Inflammatory macrophage treated with lipopolysaccharide for 4 hours (primary cell): ENCODE data around the gene UBE2G2.
A peak's percentile ranks its signal among the peaks of the same experiment; 100 is the strongest.
"Not testable (repeated sequence)": the region's sequence is repeated elsewhere in the genome, so short reads cannot be mapped to it uniquely, and the experiment has no call there.

Source experiments
- DNase-seq: peaks from one replicate; pipeline ENCODE4 v3.0.0-alpha.2; 2020

UBE2G2 gene

DNA sequence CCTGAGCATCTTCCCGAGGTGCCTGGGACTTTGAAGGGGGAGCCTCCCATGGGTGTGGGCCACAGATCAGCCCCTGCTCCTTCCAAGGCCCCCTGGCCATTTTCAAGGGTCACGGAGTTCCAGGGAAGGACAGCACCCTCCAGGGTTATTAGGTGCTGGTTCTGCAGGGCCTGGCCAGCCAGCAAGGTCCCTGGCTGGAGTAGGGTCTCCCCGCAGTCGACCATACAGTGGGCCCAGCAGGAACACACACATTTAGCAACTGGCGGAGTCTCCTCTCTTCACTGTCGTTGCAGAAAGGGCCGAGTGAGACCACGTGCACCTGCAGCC lies 34.0 kb upstream of the UBE2G2 start:
- DNase-seq: no peak

- no peak for DNase-seq
These were observed 33.5 kb upstream of the UBE2G2 start for GRCh38 chr21:44834951-44835646.

- DNase-seq: no peak
These were observed 32.8 kb upstream of the UBE2G2 start for GRCh38 chr21:44834231-44834950.

DNA sequence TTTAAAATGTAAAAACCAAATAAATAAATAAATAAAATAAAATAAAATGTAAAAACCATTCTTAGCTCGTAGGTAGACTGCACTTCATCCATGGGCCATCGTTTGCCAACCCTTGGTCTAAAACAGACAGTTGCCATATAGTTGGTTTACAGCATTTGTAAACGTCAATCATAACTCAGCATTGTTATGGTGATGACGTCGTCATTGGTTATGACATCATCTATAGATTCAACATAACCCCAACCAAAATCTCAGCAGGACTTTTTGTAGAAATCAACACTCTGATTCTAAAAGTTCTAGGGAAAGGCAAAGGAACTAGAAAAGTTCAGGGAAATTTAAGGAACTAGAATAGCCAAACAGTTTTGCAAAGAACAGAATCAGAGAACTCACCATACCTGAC lies 32.0 kb upstream of the UBE2G2 start:
- no peak for DNase-seq

DNA sequence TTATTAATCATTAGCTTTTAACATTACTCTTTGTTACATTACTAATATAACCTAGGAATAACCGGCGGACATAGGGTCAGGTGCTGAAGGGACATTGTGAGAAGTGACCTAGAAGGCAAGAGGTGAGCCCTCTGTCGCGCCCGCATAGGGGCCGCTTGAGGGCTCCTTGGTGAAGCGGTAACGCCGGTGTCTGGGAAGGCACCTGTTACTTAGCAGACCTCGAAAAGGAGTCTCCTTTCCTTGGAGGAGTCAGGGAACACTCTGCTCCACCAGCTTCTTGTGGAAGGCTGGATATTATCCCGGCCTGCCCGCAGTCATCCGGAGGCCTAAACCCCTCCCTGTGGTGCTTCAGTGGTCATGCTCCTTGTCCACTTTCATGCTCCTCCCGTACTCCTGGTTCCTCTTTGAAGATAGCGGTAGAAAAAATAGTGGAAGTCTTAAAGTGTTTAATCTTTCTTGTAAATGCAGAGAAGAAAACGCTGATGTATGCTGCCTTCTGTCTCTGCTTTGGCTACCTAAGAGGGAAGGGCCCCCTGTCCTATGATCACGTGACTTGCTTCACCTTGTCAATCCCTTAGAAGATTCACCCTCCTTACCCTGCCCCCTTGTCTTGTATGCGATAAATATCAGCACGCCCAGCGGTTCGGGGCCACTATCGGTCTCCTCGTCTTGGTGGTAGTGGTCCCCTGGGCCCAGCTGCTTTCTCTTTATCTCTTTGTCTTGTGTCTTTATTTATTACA lies 31.1 kb upstream of the UBE2G2 start:
- DNase-seq: not testable (repeated sequence)

- DNase-seq: no peak
These were observed 29.7 kb upstream of the UBE2G2 start for GRCh38 chr21:44831227-44831860.

- DNase-seq: no peak
These were observed 28.0 kb upstream of the UBE2G2 start for GRCh38 chr21:44829507-44830092.

- no peak for DNase-seq
These were observed 26.9 kb upstream of the UBE2G2 start for GRCh38 chr21:44828362-44829056.

- peak; percentile 37 for DNase-seq
These were observed 21.6 kb upstream of the UBE2G2 start for GRCh38 chr21:44823179-44823660.

- DNase-seq: no peak
These were observed 21.0 kb upstream of the UBE2G2 start for GRCh38 chr21:44822484-44823178.

GRCh38 chr21:44820851-44821250 lies 19.2 kb upstream of the UBE2G2 start:
- DNase-seq: no peak

DNA sequence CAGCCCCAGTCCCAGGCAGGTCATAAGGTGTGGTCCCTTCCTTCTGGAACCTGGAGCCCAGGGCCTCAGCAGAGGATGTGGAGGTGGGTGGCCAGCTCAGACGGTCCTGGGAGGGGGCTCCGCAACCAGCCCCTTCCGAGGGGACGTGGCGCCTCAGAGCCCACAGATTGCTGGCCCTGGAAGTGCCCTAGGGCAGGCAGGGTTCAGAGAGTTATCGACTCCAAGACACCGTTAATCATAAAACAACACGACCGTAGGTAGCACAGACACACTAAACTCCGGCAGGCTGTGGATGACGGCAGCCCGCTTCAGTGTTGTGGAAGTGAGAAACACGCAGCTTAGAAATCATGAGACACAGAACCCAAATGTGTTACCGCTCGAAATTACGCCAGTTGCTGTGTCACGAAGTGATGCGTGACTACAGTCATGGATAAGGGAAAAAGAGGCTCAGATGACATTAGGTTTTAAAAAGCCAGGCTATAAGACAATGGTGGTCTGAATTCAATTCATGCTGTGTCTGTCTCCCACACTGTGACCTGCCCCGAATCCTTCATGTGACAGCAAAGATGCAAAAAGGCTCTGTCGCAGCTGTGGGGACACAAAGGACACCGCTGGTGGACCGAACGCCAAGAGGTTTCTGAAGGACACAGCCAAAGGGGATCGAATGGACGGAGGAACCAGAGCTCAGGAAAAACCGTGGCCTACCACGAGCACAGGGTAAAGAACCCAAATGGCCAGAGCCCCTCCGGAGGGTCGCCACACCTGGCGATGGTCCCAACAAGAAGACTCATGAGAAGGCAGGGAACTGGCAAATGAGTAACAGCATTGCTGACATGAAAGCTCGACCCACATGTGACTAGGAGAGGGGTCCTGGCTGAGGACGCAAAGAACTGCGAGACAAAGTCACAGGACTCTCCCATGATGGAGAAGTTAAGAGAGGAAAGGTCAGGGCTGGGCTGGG lies 17.9 kb upstream of the UBE2G2 start:
- no peak for DNase-seq

GRCh38 chr21:44818640-44819011 lies 17.0 kb upstream of the UBE2G2 start:
- DNase-seq: no peak

GRCh38 chr21:44817914-44818639 lies 16.5 kb upstream of the UBE2G2 start, which contains the start of gene SUMO3:
SUMO3 (minus strand) TSS chr21:44818062; CDS start chr21:44817968, 94 bp downstream.
- DNase-seq: peak; percentile 83

GRCh38 chr21:44817506-44817880 lies 15.9 kb upstream of the UBE2G2 start:
- peak; percentile 90 for DNase-seq

- DNase-seq: no peak
These were observed 15.3 kb upstream of the UBE2G2 start for GRCh38 chr21:44816761-44817505.

- no peak for DNase-seq
These were observed 14.4 kb upstream of the UBE2G2 start for GRCh38 chr21:44815852-44816628.

DNA sequence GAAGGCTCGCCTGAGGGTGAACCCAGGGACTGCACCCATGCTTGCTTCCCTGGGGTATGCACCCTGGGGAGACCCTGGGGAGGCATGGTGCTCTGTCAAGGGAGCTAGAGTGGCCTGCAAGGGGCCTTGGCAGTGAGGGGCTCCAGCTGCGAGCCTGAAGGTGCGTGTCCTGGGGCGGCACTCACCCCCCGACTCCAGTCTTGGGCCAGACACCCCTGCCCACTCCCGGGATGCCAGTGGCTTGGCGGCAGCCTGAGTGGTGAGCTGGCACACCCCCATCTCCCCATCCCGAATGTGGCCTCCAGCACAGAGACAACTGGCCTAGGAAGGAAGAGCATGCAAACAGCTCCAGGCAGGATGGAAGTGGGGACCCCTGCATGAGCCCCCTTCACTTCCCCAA lies 13.6 kb upstream of the UBE2G2 start:
- no peak for DNase-seq
